K562 (cell line): ENCODE data around the gene REEP2. TPM values are rescaled to one million over a fixed set of nuclear protein-coding genes. Genes with fewer than 3 reads are reported as not detected.

ENCODE experiments used
- CHD4 ChIP-seq: fragments of 200-600 bp; sonication (generic); IDR thresholded peaks from 3 replicates; pipeline ENCODE4 v1.6.1; 2012; ENCODE audit warnings: low read depth, mild to moderate bottlenecking, mixed read lengths, low read length, inconsistent platforms; ENCODE audit not compliant: insufficient read depth, insufficient replicate concordance, poor library complexity, severe bottlenecking
- MCM7 ChIP-seq, 2 experiments: fragments of 450-650 bp; IDR thresholded peaks; 2 replicates each; pipeline ENCODE4 v1.6.1; 2016 to 2018
- MXI1 ChIP-seq: IDR thresholded peaks from 2 replicates; pipeline ENCODE4 v1.6.1; 2011; ENCODE audit warnings: low read depth, mild to moderate bottlenecking, improper control_type of control experiment, low read length
- NCOR1 ChIP-seq: fragments of 450-650 bp; IDR thresholded peaks from 2 replicates; pipeline ENCODE4 v1.6.1; 2016; ENCODE audit warnings: mild to moderate bottlenecking, moderate library complexity
- POLR2H ChIP-seq: IDR thresholded peaks from 2 replicates; pipeline ENCODE4 v1.6.1; 2016; ENCODE audit warnings: missing genetic modification characterization, low read depth, mild to moderate bottlenecking, control low read depth, missing compliant biosample characterization, moderate library complexity
- SIN3B ChIP-seq: fragments of 450-650 bp; IDR thresholded peaks from 2 replicates; pipeline ENCODE4 v1.6.1; 2017; ENCODE audit warnings: low read depth, mild to moderate bottlenecking, moderate library complexity
- polyA plus RNA-seq, 8 experiments: library from polyadenylated mRNA; depleted of rRNA in 4 of 8; stranded (reverse) in 5 of 8; unstranded in 3 of 8; fragments of >200 nt; fragmentation: Nextera tagmentation in 2 of 8; fragmentation: Illumina TruSeq in 1 of 8; extraction: Ambion mirVana in 2 of 8; extraction: Trizol in 1 of 8; gene quantifications; 2 replicates each; pipeline versions ENCODE4 v1.2.1 to v1.2.3, GENCODE V29; 2011 to 2014; ENCODE audit warnings: inconsistent platforms in 1 of 8, missing spikeins in 1 of 8
- total RNA-seq, 7 experiments: library from RNA; depleted of rRNA in 6 of 7; stranded (reverse); fragments of >200 nt in 6 of 7; fragmentation: Illumina TruSeq in 2 of 7; extraction: Trizol in 2 of 7; gene quantifications; 2 replicates each; pipeline versions ENCODE4 v1.2.1 to v1.2.3, GENCODE V29; 2011 to 2021; ENCODE audit warnings: low replicate concordance in 1 of 7
- TF ChIP-seq, protein P1 (sequence below): fragments of 250-450 bp; sonication (Bioruptor Pico); IDR thresholded peaks from 2 replicates; pipeline ENCODE4 v1.9.0; 2021; ENCODE audit warnings: mild to moderate bottlenecking, inconsistent platforms
- TF ChIP-seq, protein P2 (sequence below): fragments of 250-450 bp; sonication (Bioruptor Pico); IDR thresholded peaks from 2 replicates; pipeline ENCODE4 v1.4.0; 2020; ENCODE audit warnings: borderline replicate concordance
- TF ChIP-seq, protein P3 (sequence below): sonication (generic); formaldehyde crosslinking; IDR thresholded peaks from 2 replicates; pipeline ENCODE4 v1.8.1; 2023; ENCODE audit warnings: mild to moderate bottlenecking, missing genetic modification reagents, moderate library complexity
- TF ChIP-seq, protein P4 (sequence below): IDR thresholded peaks from 2 replicates; pipeline ENCODE4 v1.6.1; 2011; ENCODE audit not compliant: insufficient read length; ENCODE audit errors: extremely low read depth

The REEP2 gene
- total and polyA plus RNA-seq, 9 of the 15 experiments (the other 6 are each of a cell fraction or from before 2014, with no cell fraction given): 0.03 to 1.1 (median 0.12) TPM; not detected in 1

DNA sequence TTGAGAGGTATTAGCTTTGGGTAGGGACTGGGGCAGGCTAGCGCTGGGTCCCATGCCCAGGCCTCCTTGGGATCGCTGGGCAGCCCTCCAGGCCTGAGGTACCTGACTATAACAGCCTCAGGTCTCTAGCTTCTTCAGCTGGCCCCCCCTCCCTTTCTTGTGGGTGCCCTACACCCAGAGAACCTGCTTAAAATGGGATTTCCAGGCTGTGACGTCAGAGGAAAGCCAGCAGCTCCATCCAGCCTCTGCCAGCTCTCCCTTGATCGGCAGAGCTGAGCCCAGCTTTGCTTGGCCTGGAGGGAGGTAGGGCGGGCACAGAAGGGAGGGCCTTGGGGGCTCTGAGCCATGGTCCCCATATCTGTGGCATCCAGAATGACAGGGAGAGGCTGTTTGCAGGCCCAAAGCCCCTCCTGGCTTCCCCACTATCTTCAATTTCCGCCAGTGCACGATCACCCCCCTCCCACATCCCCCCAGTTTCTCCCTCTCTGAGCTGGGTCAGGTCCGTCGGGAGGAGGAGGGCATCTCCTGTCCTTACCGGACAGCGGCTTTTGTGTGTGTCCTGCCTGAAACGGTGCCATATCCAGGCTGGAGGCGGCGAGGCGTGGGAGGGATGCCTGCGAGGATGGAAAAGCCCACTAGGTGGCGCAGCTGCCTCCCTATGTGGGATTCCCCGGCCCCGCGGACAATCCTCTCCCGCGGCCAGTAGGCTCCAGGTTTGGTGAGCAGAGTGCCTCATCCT lies 10.8 kb downstream of the REEP2 start (continued):
- TF ChIP-seq, protein P1, sequence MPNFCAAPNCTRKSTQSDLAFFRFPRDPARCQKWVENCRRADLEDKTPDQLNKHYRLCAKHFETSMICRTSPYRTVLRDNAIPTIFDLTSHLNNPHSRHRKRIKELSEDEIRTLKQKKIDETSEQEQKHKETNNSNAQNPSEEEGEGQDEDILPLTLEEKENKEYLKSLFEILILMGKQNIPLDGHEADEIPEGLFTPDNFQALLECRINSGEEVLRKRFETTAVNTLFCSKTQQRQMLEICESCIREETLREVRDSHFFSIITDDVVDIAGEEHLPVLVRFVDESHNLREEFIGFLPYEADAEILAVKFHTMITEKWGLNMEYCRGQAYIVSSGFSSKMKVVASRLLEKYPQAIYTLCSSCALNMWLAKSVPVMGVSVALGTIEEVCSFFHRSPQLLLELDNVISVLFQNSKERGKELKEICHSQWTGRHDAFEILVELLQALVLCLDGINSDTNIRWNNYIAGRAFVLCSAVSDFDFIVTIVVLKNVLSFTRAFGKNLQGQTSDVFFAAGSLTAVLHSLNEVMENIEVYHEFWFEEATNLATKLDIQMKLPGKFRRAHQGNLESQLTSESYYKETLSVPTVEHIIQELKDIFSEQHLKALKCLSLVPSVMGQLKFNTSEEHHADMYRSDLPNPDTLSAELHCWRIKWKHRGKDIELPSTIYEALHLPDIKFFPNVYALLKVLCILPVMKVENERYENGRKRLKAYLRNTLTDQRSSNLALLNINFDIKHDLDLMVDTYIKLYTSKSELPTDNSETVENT (CRISPR knock-in tag): no peak
- TF ChIP-seq, protein P2, sequence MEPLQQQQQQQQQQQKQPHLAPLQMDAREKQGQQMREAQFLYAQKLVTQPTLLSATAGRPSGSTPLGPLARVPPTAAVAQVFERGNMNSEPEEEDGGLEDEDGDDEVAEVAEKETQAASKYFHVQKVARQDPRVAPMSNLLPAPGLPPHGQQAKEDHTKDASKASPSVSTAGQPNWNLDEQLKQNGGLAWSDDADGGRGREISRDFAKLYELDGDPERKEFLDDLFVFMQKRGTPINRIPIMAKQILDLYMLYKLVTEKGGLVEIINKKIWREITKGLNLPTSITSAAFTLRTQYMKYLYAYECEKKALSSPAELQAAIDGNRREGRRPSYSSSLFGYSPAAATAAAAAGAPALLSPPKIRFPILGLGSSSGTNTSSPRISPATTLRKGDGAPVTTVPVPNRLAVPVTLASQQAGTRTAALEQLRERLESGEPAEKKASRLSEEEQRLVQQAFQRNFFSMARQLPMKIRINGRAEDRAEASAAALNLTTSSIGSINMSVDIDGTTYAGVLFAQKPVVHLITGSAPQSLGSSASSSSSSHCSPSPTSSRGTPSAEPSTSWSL (CRISPR knock-in tag): 0 out of 2 replicates have a peak, but pooled peaks have one; percentile 48
- TF ChIP-seq MXI1: no peak
- TF ChIP-seq MCM7 (IDR thresholded peaks at IDR 0.05): no peak
- TF ChIP-seq, protein P3, sequence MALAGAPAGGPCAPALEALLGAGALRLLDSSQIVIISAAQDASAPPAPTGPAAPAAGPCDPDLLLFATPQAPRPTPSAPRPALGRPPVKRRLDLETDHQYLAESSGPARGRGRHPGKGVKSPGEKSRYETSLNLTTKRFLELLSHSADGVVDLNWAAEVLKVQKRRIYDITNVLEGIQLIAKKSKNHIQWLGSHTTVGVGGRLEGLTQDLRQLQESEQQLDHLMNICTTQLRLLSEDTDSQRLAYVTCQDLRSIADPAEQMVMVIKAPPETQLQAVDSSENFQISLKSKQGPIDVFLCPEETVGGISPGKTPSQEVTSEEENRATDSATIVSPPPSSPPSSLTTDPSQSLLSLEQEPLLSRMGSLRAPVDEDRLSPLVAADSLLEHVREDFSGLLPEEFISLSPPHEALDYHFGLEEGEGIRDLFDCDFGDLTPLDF (CRISPR knock-in tag): 0 out of 2 replicates have a peak, but pooled peaks have one; percentile 39
- no peak for TF ChIP-seq NCOR1
- no peak for TF ChIP-seq CHD4
- TF ChIP-seq, protein P4, sequence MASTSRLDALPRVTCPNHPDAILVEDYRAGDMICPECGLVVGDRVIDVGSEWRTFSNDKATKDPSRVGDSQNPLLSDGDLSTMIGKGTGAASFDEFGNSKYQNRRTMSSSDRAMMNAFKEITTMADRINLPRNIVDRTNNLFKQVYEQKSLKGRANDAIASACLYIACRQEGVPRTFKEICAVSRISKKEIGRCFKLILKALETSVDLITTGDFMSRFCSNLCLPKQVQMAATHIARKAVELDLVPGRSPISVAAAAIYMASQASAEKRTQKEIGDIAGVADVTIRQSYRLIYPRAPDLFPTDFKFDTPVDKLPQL: no peak
- no peak for TF ChIP-seq SIN3B
- TF ChIP-seq POLR2H: no peak
